ENCODE results near the gene TKFC.
"Not testable (repeated sequence)": the region's sequence is repeated elsewhere in the genome, so short reads cannot be mapped to it uniquely, and the experiment has no call there.

Gene TKFC

DNA sequence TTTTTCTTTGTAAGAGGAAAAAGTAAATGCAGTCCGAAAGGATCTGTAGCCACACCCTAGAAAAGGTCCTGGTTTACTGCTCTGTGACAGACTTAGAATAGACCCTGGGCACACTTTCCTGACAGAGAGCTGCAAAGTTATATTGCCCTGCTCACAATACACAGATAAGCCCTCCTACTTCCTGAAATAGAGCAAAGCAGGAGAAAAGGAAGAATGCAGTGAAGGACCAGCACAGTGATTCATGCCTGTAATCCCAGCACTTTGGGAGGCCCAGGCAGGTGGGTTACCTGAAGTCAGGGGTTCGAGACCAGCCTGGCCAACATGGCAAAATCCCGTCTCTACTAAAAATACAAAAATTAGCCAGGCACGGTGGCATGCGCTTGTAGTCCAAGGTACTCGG, 26.5 kb downstream of the TKFC start:
- in situ Hi-C loops (cut with HindIII; ENCODE audit: low pct_ligation_motif_present, low pct_unique_long_range_greater_than_20kb, low sequenced_read_pairs), result no loop called here
- no peak for DNase-seq

DNA sequence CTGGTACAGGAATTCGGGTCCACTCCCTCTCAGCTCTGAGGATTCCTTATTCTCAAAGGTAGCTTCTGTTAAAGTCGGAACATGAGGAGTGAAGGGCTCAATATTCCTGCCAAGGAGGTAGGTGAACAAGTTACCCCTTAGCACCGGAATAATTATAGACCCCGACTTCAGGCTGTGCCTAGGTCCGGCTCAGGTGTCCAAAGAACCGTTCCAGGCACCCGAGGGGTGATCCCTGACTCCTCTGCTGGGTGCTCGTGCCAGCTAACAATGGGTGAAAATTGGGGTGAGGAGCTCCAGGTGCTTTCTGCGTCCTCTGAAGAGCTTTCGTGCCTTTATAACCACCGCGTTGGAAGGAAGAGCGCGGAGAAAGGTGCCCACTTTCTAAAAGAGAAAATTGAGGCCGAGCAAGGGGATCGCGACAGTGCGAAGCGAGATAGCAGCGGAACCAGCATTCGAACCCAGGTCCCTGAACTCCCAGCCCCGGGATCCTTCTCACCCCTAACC, 28.3 kb downstream of the TKFC start:
- in situ Hi-C loops (cut with HindIII; ENCODE audit: low pct_ligation_motif_present, low pct_unique_long_range_greater_than_20kb, low sequenced_read_pairs), result no loop called here
- DNase-seq, result no peak

DNA sequence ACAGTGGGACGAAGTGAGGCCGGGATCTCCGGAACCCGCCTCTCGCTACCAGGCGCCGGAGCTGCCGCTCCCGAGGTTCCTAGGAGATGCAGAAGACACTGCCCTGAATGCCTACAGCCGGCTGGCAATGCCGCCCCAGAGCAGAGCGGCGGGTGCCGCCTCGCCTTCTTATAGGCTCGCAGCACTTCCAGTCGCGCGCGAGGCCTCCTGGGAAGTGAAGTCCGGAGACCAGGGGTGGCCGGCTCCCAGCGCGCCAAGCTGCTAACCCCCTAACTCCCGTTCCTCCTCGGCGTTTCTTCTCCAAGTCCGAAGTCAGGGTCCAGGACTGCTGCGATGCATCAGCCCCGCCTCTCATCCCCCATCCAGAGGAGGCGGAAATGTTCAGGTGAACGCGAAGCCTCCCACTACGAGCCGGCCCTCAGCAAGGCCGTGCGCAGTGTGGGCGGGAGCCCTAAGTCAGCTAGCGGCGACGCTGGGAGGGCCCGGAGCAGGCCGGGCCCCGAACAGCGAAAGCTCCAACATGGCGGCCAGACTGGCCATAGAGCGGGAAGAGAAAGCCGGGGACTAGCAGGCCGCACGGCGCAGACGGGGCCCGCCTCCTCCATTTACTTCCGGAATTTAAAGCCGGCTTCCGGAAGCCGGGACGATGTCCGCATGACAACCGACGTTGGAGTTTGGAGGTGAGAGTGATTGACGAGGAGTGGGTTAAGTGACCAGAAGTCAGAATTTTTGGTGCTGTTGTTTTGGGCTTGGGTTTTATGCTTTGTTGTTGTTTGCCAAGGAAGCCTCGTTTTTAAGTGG, 28.9 kb downstream of the TKFC start, which contains the start of the genes CYB561A3 and TMEM138:
CYB561A3 (minus strand) TSS at position 142 of the 801 bp plus-strand sequence. CDS start 5,169 bp downstream, outside the sequence.
TMEM138 (plus strand) TSS at position 634 of the 801 bp plus-strand sequence. CDS start 2,017 bp downstream, outside the sequence.
- in situ Hi-C loops (cut with HindIII; ENCODE audit: low pct_ligation_motif_present, low pct_unique_long_range_greater_than_20kb, low sequenced_read_pairs), result no loop called here
- DNase-seq, result peak; percentile 91

DNA sequence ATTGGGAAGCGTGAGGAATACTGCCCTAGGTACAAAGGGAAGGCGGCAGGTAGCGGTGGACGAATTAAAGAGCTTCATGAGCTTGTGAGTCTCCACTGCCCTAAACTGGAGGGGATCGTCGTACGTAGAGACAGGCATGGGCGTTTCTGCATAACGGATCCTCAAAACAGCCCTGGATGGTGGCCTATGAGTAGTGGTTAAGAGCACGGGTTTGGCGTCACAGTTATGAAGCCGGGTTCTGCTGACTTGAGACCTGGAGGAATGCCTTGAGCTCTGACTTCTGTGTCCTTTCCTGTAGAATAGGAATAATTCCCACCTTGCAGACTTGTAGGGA, 29.5 kb downstream of the TKFC start:
- in situ Hi-C loops (cut with HindIII; ENCODE audit: low pct_ligation_motif_present, low pct_unique_long_range_greater_than_20kb, low sequenced_read_pairs), result no loop called here
- peak; percentile 55 for DNase-seq

DNA sequence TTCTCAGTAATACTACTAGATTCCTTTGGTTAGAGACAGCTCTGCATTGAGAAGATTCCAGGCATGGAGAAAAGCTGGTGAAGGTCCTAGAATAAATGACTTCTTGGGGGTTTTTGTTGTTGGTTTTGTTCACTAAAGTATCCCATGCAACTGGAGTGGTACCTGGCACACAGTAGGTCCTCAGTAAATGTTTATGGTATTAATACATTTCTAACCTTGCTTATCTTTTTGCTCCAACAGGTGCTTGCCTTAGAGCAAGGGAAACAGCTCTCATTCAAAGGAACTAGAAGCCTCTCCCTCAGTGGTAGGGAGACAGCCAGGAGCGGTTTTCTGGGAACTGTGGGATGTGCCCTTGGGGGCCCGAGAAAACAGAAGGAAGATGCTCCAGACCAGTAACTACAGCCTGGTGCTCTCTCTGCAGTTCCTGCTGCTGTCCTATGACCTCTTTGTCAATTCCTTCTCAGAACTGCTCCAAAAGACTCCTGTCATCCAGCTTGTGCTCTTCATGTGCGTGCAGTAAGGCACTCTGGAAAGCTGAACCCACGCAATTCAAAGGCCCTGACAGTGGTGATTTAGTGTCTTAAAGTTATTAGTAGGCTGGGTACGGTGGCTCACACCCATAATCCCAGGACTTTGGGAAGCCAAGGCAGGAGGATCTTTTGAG, 31.1 kb downstream of the TKFC start:
- in situ Hi-C loops (cut with HindIII; ENCODE audit: low pct_ligation_motif_present, low pct_unique_long_range_greater_than_20kb, low sequenced_read_pairs), result no loop called here
- DNase-seq, result no peak

DNA sequence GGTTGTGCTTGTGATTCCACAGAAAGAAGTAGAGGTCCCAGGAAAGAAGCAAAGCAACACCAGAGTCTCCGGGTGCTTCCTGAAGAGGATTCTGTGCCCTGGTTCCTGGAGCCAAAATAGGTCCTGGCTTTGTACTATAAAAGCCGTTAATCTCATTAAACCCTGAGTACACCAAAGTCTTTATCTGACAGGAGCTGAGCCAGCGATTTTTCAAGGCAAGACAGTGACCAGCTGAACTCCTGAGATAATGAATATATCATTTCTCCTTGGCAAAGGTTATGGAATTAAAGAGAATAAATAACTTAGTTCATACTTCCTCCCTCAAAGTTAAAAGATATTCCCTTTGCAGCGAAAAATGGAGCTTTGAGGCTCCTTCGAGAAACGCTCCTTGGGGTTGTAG, 34.4 kb downstream of the TKFC start:
- DNase-seq, result no peak
- in situ Hi-C loops (cut with HindIII; ENCODE audit: low pct_ligation_motif_present, low pct_unique_long_range_greater_than_20kb, low sequenced_read_pairs), result no loop called here

DNA sequence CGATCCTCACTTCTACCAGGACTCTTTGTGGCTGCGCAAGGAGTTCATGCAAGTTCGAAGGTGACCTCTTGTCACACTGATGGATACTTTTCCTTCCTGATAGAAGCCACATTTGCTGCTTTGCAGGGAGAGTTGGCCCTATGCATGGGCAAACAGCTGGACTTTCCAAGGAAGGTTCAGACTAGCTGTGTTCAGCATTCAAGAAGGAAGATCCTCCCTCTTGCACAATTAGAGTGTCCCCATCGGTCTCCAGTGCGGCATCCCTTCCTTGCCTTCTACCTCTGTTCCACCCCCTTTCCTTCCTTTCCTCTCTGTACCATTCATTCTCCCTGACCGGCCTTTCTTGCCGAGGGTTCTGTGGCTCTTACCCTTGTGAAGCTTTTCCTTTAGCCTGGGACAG, 35.6 kb downstream of the TKFC start:
- no peak for DNase-seq
- in situ Hi-C loops (cut with HindIII; ENCODE audit: low pct_ligation_motif_present, low pct_unique_long_range_greater_than_20kb, low sequenced_read_pairs), result no loop called here

DNA sequence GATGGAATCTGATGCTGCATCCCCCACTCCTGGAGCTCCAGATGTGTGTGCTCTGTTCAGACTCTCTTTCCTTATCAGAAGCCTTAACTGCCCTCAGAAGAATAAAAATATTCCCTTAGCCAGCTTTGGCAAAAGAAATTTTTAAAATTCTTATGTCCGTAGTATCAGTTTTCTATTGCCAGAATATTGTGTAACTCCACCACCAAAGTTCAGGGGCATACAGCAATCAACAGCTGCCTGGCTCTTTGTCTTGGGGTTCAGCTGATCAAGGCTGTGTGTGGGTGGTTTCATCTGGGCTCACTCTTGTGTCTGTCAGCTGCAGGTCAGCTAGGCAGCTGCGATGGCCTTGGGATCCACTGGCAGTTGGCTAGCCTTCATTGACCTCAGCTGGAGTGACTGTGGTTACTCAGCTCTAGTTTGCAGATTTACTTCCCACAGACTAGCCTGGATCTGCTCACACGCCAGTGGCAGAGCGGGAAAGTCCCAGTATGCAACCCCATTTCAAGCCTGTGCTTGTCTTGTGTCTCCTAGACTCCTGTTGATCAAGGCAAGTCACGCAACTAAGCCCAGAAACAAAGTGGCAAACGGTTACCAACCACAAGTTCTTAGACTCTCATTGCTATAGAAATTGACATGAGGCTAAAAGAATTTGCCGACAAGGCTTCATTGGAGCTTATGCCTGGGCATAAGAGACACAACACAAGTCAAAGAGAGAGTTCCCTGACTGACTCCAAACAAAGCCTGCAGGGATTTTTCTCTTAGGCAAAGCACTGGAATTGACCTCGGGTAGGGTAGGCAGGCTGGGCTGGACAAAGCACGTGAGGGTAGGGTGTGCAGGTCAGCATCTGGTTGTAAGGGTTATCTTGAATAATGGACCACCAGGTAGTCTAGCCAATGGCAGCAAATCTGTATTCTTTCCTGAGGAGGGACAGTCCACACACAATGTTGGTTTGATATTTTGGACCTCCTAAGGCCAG, 36.6 kb downstream of the TKFC start:
- DNase-seq, result no peak
- in situ Hi-C loops (cut with HindIII; ENCODE audit: low pct_ligation_motif_present, low pct_unique_long_range_greater_than_20kb, low sequenced_read_pairs), result no loop called here

DNA sequence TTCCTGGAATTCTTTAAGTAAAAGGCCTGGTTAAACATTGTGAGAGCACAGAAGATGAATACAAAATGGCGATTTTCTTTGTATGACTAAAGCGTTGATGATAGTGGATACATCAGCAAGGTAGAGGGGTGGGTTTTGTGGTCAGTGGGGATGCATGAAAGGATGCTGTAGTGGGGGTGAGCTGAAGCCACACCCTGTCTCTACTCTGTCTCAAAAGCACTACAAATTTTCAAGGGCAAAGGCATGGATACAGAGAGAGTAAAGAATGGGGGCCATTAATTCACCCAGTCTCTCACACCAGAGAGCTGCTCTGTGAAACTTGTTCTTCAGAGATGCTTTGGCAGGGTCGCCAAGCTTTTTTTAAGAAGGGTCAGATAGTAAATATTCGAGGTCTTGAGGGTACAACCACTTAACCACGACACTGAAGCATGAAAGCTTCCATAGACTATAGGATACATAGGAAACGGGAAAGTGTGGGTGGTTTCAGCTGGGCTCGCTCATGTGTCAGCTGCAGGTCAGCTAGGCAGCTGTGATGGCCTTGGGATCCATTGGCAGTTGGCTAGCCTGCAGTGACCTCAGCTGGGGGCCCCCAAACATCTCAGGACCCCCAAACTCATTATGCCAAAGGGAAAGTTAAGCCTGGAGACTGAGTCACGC, 37.4 kb downstream of the TKFC start:
- in situ Hi-C loops (cut with HindIII; ENCODE audit: low pct_ligation_motif_present, low pct_unique_long_range_greater_than_20kb, low sequenced_read_pairs), result no loop called here
- DNase-seq, result no peak

DNA sequence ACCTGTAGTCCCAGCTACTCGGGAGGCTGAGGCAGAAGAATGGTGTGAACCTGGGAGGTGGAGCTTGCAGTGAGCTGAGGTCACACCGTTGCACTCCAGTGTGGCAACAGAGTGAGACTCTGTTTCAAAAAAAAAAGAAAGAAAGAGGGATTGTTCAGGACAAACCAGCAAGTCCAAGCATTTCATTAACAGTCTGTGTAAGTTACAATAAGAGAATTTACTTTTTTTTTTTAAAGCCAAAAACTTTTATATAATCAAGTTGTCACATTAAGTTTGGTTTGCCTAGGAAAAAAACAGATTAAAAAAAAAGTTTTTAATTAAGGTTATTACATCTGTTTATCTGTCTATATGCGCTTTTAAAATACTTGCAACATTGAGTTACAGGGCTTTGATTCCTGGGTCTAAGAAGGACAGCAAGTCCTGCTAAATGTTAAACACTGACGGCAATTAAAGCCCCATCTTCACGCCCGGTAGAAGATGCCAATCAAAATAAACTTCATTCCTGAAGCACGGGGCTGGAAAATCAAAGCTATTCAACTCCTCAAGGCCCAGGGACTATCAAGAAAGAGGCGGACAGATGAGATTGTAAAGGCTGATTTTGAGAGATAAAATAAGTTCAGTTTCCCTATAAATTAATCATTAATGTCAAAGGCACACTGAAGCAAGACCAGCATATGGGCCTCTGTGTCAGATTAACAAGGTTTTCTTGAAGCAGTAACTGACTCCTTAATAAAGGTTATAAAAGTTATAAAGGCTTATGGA, 39.8 kb downstream of the TKFC start:
- no peak for DNase-seq
- in situ Hi-C loops (cut with HindIII; ENCODE audit: low pct_ligation_motif_present, low pct_unique_long_range_greater_than_20kb, low sequenced_read_pairs), result no loop called here

DNA sequence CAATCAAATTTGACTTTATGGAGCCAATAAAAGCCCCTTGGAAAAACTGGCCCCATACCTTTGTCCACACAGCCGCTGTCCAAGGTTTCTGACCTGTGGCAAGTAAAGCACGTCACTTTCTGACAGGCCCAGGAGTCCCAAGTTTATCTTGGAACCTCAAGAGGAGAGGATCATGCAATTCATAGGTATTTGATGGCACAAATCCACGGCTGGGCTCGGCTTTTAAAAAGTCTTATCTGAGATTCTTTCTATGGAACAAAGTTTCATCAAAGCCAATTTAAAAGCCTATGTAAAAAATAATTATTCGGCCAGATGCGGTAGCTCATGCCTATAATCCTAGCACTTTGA, 42.7 kb downstream of the TKFC start:
- no peak for DNase-seq
- in situ Hi-C loops (cut with HindIII; ENCODE audit: low pct_ligation_motif_present, low pct_unique_long_range_greater_than_20kb, low sequenced_read_pairs), result no loop called here

DNA sequence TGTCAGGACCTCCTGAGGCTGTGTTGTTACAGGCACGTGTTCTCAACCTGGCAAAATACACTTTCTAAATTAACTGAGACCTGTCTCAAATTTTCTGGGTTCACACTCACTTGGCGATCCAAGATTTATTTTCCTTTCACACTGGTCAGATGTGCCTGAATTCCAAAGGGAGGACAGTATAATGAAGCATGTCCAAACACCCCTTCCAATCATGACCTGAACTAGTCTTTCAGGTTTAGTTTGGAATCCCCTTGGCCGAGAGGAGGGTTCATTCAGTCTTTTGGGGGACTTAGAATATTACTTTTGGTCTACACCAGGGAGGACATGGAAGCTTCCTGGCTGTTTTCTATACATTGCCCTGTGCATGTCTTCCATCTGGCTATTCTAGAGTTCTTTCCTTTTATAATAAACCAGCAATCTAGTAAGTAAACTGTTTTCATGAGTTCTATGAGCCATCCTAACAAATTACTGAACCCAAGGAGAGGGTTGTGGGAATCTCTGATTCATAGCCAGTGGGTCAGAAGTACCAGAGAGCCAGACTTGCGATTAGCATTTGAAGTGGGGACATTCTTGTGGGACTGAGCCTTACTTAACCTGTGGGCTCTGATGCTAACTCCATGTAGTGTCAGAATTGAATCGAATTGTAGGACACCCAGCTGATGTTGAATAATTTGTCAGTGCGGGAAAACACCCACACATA, 44.6 kb downstream of the TKFC start:
- no peak for DNase-seq
- in situ Hi-C loops (cut with HindIII; ENCODE audit: low pct_ligation_motif_present, low pct_unique_long_range_greater_than_20kb, low sequenced_read_pairs), result no loop called here

DNA sequence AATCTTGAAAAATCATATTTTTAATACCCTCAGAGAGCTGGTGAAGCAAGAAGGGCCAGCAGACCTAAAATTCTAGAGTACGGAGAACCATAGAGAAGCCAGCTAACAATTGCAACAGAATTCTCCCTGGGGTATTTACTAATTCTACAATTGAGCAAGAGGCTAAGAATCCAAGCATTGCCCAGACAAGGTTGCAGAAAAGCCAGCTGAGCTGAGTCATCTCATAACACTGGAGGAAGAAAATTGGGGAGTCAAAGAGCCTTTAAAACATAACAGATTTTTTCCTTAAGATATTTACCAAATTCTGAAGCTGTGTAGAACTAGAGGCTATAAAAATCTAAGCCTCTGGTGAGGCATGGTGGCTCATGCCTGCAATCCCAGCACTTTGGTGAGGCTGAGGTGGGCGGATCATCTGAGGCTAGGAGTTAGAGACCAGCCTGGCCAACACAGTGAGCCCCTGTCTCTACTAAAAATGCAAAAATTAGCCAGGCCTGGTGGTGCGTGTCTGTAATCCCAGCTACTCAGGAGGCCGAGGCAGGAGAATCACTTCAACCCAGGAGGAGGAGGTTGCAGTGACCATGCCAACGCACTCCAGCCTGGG, 45.8 kb downstream of the TKFC start:
- in situ Hi-C loops (cut with HindIII; ENCODE audit: low pct_ligation_motif_present, low pct_unique_long_range_greater_than_20kb, low sequenced_read_pairs), result no loop called here
- DNase-seq, result peak; percentile 38

DNA sequence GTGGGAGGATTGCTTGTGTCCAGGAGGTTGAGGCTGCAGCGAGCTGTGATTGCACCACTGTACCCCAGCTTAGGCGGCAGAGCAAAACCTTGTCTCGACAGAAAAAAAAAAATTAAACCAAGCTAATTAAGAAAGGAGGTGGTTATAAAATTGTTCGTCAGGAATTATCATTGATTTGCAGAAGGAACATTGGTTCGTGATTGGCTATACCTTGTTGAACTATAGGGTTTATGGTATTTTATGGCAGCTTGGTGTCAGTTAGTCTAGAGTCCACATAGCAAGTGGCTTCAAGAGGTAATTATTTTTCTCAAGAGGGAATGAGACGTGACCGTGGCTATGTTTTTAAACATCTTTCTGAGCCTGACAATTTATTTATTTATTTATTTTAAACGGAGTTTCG, 47.9 kb downstream of the TKFC start:
- in situ Hi-C loops (cut with HindIII; ENCODE audit: low pct_ligation_motif_present, low pct_unique_long_range_greater_than_20kb, low sequenced_read_pairs), result no loop called here

DNA sequence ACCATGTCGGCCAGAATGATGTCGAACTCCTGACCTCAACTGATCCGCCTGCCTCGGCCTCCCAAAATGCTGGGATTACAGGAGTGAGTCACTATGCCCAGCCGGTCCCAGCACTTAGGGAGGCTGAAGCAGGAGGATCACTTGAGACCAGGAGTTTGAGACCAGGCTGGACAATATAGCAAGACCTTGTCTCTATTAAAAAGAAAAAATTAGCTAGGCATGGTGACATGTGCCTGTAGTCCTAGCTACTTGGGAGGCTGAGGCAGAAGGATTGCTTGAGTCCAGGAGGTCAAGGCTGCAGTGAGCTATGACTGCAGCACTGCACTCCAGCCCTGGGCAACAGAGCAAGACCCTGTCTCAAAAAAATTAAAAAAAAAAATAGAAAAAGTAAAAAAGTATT, 50.8 kb downstream of the TKFC start:
- DNase-seq; in situ Hi-C loops (cut with HindIII; ENCODE audit: low pct_ligation_motif_present, low pct_unique_long_range_greater_than_20kb, low sequenced_read_pairs): not testable (repeated sequence)

More for the DNA sequence above, 47.9 kb downstream of the TKFC start:
- DNase-seq, result no peak

DNA sequence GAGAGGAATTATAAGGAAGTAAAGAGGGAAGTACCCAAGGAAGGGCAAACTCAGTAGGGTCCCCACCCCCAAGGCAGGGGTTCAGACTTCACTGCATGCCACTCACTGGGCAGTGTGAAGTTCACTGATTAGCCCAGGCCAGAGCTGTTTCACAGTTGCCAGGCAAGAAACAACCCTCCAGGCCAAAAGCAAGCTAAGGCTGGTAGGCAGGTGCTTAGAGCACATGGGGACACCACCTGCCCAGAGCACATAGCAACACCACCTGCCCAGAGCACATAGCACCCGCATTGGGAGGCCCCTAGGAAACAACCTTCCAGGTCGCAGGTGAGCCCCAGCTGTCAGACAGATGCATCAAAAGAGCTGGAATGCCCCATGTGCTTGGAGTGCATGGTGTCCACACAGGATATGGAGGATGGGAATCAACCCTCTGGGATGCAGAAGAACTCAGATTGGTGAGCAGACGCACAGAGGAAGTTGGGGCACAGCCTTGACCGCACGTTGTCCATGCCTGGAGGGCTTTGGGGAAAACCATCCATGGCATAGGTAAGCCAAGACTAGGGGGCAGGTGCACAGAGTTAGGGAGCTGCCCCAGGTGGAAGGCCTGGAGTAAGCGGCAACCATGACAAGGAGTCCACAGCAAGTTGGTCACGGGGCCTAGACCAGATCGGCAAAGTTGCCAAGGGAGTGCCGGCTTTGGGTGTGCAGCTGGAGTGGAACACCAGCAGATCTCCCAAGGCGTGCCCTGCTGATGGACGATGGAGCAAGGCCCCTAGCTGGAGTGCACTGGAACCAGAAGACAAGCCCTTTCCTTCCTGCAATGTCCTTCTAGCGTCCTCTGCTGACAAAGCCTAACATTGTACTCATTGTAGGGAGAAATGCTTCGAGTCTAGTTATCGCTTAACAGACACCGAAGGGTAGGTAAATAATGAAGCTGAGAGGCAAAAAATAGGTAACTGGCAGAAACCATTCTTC, 51.5 kb downstream of the TKFC start:
- no peak for DNase-seq
- in situ Hi-C loops (cut with HindIII; ENCODE audit: low pct_ligation_motif_present, low pct_unique_long_range_greater_than_20kb, low sequenced_read_pairs), result no loop called here

Measured in ACHN (cell line).